IPS-11a (cell line): ENCODE data around the gene SAMD4A.

Experiments
- H3K4me3 ChIP-seq: one replicate; pipeline ENCODE4 v1.5.1; 2013; ENCODE audit warnings: low read depth, low read length, control low read depth

SAMD4A gene

GRCh38 chr14:54676812-54677708 lies 110.1 kb downstream of the SAMD4A start:
- H3K4me3 ChIP-seq = no peak overlapping the region

GRCh38 chr14:54680651-54681050 lies 113.7 kb downstream of the SAMD4A start:
- no peak overlapping the region for H3K4me3 ChIP-seq

- no peak overlapping the region for H3K4me3 ChIP-seq
Measured at GRCh38 chr14:54681811-54682261, 114.9 kb downstream of the SAMD4A start.

- H3K4me3 ChIP-seq = no peak overlapping the region
Measured at GRCh38 chr14:54682578-54682977, 115.7 kb downstream of the SAMD4A start.

- H3K4me3 ChIP-seq = no peak overlapping the region
Measured at GRCh38 chr14:54683882-54684794, 117.2 kb downstream of the SAMD4A start.

- H3K4me3 ChIP-seq = no peak overlapping the region
Measured at GRCh38 chr14:54685286-54685845, 118.4 kb downstream of the SAMD4A start.

GRCh38 chr14:54686219-54686870 lies 119.4 kb downstream of the SAMD4A start:
- H3K4me3 ChIP-seq = no peak overlapping the region

GRCh38 chr14:54686871-54687749 lies 120.2 kb downstream of the SAMD4A start:
- no peak overlapping the region for H3K4me3 ChIP-seq

- no peak overlapping the region for H3K4me3 ChIP-seq
Measured at GRCh38 chr14:54687750-54688119, 120.8 kb downstream of the SAMD4A start.

- no peak overlapping the region for H3K4me3 ChIP-seq
Measured at GRCh38 chr14:54688229-54688628, 121.3 kb downstream of the SAMD4A start.

GRCh38 chr14:54689928-54690327 lies 123.0 kb downstream of the SAMD4A start:
- no peak overlapping the region for H3K4me3 ChIP-seq

- no peak overlapping the region for H3K4me3 ChIP-seq
Measured at GRCh38 chr14:54690887-54691286, 124.0 kb downstream of the SAMD4A start.

GRCh38 chr14:54691525-54692283 lies 124.8 kb downstream of the SAMD4A start:
- H3K4me3 ChIP-seq = no peak overlapping the region

- H3K4me3 ChIP-seq = no peak overlapping the region
Measured at GRCh38 chr14:54692284-54692772, 125.4 kb downstream of the SAMD4A start.

GRCh38 chr14:54693761-54694160 lies 126.8 kb downstream of the SAMD4A start:
- H3K4me3 ChIP-seq = no peak overlapping the region

- H3K4me3 ChIP-seq = no peak overlapping the region
Measured at GRCh38 chr14:54695196-54695595, 128.3 kb downstream of the SAMD4A start.

GRCh38 chr14:54697001-54697400 lies 130.1 kb downstream of the SAMD4A start:
- no peak overlapping the region for H3K4me3 ChIP-seq

GRCh38 chr14:54697803-54698202 lies 130.9 kb downstream of the SAMD4A start:
- no peak overlapping the region for H3K4me3 ChIP-seq

GRCh38 chr14:54698501-54698900 lies 131.6 kb downstream of the SAMD4A start:
- no peak overlapping the region for H3K4me3 ChIP-seq
